CD8-positive, alpha-beta memory T cell (primary cell): Measurements from ENCODE around the gene FAM135A. TPM values are rescaled to one million over a fixed set of nuclear protein-coding genes. Genes with fewer than 3 reads are reported as not detected.
"Not testable (repeated sequence)": the region's sequence is repeated elsewhere in the genome, so short reads cannot be mapped to it uniquely, and the experiment has no call there.

Experiments used
- CTCF ChIA-PET: fragments of 350-600 bp; sonication (Branson Sonifier 250); formaldehyde crosslinking; loops from one replicate; lab custom pipeline; 2021; ENCODE audit warnings: antibody characterized with exemption; lab: Charles Lee
- POLR2A ChIA-PET: fragments of 350-600 bp; sonication (Branson Sonifier 250); formaldehyde crosslinking; loops from one replicate; lab custom pipeline; 2021; ENCODE audit warnings: antibody characterized with exemption; lab: Charles Lee
- DNase-seq, 5 donors: peaks; one replicate each; pipeline versions ENCODE4 v3.0.0 to v3.0.0-alpha.2; 2020 to 2022; ENCODE audit warnings: mixed read lengths in 1 of 5
- H3K27ac ChIP-seq: one replicate; pipeline ENCODE4 v1.7.0; 2013; ENCODE audit warnings: low read depth, mild to moderate bottlenecking, low read length, moderate library complexity
- H3K27me3 ChIP-seq: 2 replicates; pipeline ENCODE4 v1.7.0; 2013; ENCODE audit warnings: low read length, mild to moderate bottlenecking; ENCODE audit not compliant: insufficient read depth, poor library complexity, severe bottlenecking
- H3K36me3 ChIP-seq: 2 replicates; pipeline ENCODE4 v1.7.0; 2013; ENCODE audit warnings: mild to moderate bottlenecking, low read length, moderate library complexity; ENCODE audit not compliant: insufficient read depth
- H3K4me1 ChIP-seq: 2 replicates; pipeline ENCODE4 v1.7.0; 2013; ENCODE audit warnings: mild to moderate bottlenecking, low read length, moderate library complexity; ENCODE audit not compliant: insufficient read depth
- H3K4me3 ChIP-seq: 2 replicates; pipeline ENCODE4 v1.7.0; 2013; ENCODE audit warnings: mild to moderate bottlenecking, low read length
- H3K9me3 ChIP-seq: 2 replicates; pipeline ENCODE4 v1.7.0; 2013; ENCODE audit warnings: mild to moderate bottlenecking, low read length
- H3K27ac Mint-ChIP-seq, 8 donors: one replicate each; pipeline ENCODE4 v1.8.0; 2020 to 2021; ENCODE audit warnings: mixed read lengths in 8 of 8, mild to moderate bottlenecking in 6 of 8, inconsistent platforms in 3 of 8, moderate library complexity in 3 of 8
- H3K27me3 Mint-ChIP-seq, 2 donors: one replicate each; pipeline ENCODE4 v1.8.0; 2020 to 2021; ENCODE audit warnings: mixed read lengths in 2 of 2, mild to moderate bottlenecking in 1 of 2, moderate library complexity in 1 of 2
- H3K36me3 Mint-ChIP-seq, 3 donors: one replicate each; pipeline ENCODE4 v1.8.0; 2020 to 2021; ENCODE audit warnings: mixed read lengths in 3 of 3, inconsistent platforms in 1 of 3, mild to moderate bottlenecking in 1 of 3
- H3K4me1 Mint-ChIP-seq, 3 donors: one replicate each; pipeline ENCODE4 v1.8.0; 2020 to 2021; ENCODE audit warnings: mixed read lengths in 3 of 3, inconsistent platforms in 1 of 3, mild to moderate bottlenecking in 1 of 3
- H3K4me3 Mint-ChIP-seq, 7 donors: one replicate each; pipeline ENCODE4 v1.8.0; 2020 to 2021; ENCODE audit warnings: mixed read lengths in 7 of 7, mild to moderate bottlenecking in 6 of 7, moderate library complexity in 4 of 7, inconsistent platforms in 2 of 7
- H3K9me3 Mint-ChIP-seq, 5 donors: one replicate each; pipeline ENCODE4 v1.8.0; 2020 to 2022; ENCODE audit warnings: mixed read lengths in 5 of 5, mild to moderate bottlenecking in 3 of 5, moderate library complexity in 2 of 5, inconsistent platforms in 1 of 5
- polyA plus RNA-seq: library from polyadenylated mRNA; unstranded; fragments of 300-500 nt; fragmentation: Illumina TruSeq; gene quantifications from one replicate; pipeline ENCODE4 v1.2.3, GENCODE V29; 2021
- total RNA-seq, 2 experiments: library from RNA; stranded (reverse); gene quantifications; one replicate each; pipeline ENCODE4 v1.2.3, GENCODE V29; 2021

FAM135A gene
- total and polyA plus RNA-seq, 3 experiments from 2014 or later, result 3.0 to 5.8 (median 5.7) TPM

DNA sequence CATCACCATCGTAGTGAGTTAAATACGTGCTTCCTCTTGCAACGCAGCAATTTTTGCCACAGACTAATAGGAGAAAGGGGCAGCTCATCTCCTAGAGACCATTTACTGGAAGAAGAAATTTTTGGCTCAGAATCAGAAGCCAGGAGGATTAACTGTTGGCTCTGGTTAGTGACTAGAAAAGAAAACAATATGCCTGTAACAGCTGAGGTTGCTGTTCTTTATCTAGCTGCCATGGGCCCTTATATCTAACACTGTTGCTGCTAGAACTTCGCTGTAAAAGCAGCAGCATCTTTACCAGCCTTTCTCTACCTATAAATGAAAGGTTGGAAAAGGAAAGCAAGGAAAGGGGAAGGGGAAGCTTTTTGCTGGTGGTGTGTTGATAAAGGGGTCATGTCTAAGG, 65.9 kb downstream of the FAM135A start:
- Mint-ChIP-seq H3K27me3 (no peaks in the 10 kb centered on the region), H3K36me3 (peaks cover 19 to 42% (median 20%) of the 10 kb centered on the region in 3 donors), H3K4me1 (no peaks in the 10 kb centered on the region), H3K27ac (no peak overlapping the region), H3K9me3 (peaks cover 0 to 4% (median 0%) of the 10 kb centered on the region in 5 donors), H3K4me3 (no peak overlapping the region)
- ChIA-PET POLR2A (no interaction called here), CTCF (no interaction called here)
- no peak overlapping the region for H3K4me3 ChIP-seq
- no peaks in the 10 kb centered on the region for H3K36me3 ChIP-seq
- no peak overlapping the region for H3K27ac ChIP-seq
- H3K27me3 ChIP-seq, result no peaks in the 10 kb centered on the region
- no peak for DNase-seq
- no peaks in the 10 kb centered on the region for H3K4me1 ChIP-seq
- no peaks in the 10 kb centered on the region for H3K9me3 ChIP-seq

DNA sequence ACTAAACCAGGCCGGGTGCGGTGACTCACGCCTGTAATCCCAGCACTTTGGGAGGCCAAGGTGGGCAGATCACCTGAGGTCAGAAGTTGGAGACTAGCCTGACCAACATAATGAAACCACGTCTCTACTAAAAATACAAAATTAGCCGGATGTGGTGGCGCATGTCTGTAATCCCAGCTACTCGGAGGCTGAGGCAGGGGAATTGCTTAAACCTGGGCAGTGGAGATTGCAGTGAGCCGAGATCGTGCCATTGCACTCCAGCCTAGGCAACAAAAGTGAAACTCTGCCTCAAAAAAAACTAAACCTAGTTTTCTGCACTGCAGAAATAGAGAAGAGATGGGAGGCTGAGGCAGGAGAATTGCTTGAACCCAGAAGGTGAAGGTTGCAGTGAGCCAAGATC, 73.3 kb downstream of the FAM135A start:
- H3K4me1 Mint-ChIP-seq, H3K27ac Mint-ChIP-seq, H3K27me3 ChIP-seq, H3K4me3 ChIP-seq, H3K9me3 Mint-ChIP-seq, H3K4me1 ChIP-seq, H3K36me3 ChIP-seq, H3K27ac ChIP-seq, H3K9me3 ChIP-seq, H3K27me3 Mint-ChIP-seq, POLR2A ChIA-PET, CTCF ChIA-PET, DNase-seq: not testable (repeated sequence)
- peak overlapping the region in 1 of 7 donors; percentile 27 for H3K4me3 Mint-ChIP-seq
- H3K36me3 Mint-ChIP-seq, result peaks cover 0 to 20% (median 5%) of the 10 kb centered on the region in 3 donors

DNA sequence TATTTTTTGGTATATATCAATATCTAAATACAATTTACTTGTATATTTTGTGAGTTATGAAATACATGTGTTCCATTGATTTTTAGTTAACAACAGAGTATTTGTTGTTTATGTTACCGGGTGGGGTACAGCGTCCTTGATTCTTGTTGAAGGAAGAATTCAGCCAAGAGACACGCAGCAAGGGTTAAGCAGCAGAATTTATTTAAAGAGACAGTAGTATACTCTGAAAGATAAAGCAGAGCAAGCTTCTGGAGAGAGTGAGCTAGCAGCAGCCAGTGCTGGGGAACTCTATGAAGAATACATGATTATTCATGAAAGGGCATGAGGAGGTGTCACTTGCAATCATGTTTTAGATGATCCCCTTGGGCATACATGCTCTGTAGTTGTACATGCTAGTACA, 76.1 kb downstream of the FAM135A start:
- no peaks in the 10 kb centered on the region for H3K4me1 ChIP-seq
- CTCF ChIA-PET, result no interaction called here
- Mint-ChIP-seq H3K27me3 (no peaks in the 10 kb centered on the region), H3K9me3 (no peaks in the 10 kb centered on the region), H3K27ac (peak overlapping the region in 1 of 8 donors; percentile 48), H3K36me3 (peaks cover 0 to 7% (median 3%) of the 10 kb centered on the region in 3 donors), H3K4me1 (no peaks in the 10 kb centered on the region), H3K4me3 (no peak overlapping the region)
- DNase-seq, result no peak
- H3K27me3 ChIP-seq, result no peaks in the 10 kb centered on the region
- no peak overlapping the region for H3K27ac ChIP-seq
- H3K9me3 ChIP-seq, result no peaks in the 10 kb centered on the region
- no peaks in the 10 kb centered on the region for H3K36me3 ChIP-seq
- POLR2A ChIA-PET, result no interaction called here
- H3K4me3 ChIP-seq, result no peak overlapping the region

DNA sequence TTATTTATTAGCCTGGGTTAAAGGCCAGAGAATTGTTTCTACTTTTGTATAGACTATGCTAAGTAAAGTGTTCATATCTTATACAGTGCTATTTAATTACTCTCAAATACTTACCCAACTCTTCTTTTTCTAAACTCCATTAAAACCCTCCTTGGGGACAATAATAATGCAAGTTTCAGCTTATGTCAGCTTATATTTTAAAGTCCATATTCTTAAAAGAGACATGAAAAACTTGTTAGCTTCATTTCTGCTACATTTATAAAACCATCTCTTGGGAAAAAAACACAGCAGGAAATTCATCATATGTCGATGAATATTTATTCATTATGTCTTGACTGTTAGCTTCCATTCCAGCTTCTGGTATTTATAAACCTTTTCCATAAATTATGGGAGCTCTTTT, 81.5 kb downstream of the FAM135A start:
- Histone ChIP-seq H3K4me1 (no peaks in the 10 kb centered on the region), H3K9me3 (no peaks in the 10 kb centered on the region), H3K27ac (no peak overlapping the region), H3K4me3 (no peak overlapping the region), H3K36me3 (no peaks in the 10 kb centered on the region), H3K27me3 (no peaks in the 10 kb centered on the region)
- H3K4me3 Mint-ChIP-seq, result no peak overlapping the region
- no peaks in the 10 kb centered on the region for H3K27me3 Mint-ChIP-seq
- ChIA-PET POLR2A (no interaction called here), CTCF (no interaction called here)
- H3K4me1 Mint-ChIP-seq, result no peaks in the 10 kb centered on the region
- H3K9me3 Mint-ChIP-seq, result peaks cover 5 to 16% (median 9%) of the 10 kb centered on the region in 5 donors
- H3K36me3 Mint-ChIP-seq, result peaks cover 11 to 31% (median 20%) of the 10 kb centered on the region in 3 donors
- no peak for DNase-seq
- H3K27ac Mint-ChIP-seq, result no peak overlapping the region

DNA sequence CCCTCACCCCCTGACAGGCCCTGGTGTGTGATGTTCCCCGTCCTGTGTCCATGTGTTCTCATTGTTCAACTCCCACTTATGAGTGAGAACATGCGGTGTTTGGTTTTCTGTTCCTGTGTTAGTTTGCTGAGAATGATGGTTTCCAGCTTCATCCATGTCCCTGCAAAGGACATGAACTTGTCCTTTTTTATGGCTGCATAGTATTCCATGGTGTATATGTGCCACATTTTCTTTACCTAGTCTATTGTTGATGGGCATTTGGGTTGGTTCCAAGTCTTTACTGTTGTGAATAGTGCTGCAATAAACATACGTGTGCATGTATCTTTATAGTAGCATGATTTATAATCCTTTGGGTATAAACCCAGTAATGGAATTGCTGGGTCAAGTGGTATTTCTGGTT, 82.5 kb downstream of the FAM135A start:
- CTCF ChIA-PET, H3K27me3 Mint-ChIP-seq, H3K9me3 ChIP-seq, H3K27ac ChIP-seq, H3K4me3 ChIP-seq, H3K4me1 ChIP-seq, H3K4me3 Mint-ChIP-seq, POLR2A ChIA-PET, H3K4me1 Mint-ChIP-seq, H3K36me3 ChIP-seq, H3K27ac Mint-ChIP-seq, H3K27me3 ChIP-seq, DNase-seq: not testable (repeated sequence)
- peaks cover 8 to 16% (median 13%) of the 10 kb centered on the region in 5 donors for H3K9me3 Mint-ChIP-seq
- H3K36me3 Mint-ChIP-seq, result peaks cover 15 to 38% (median 24%) of the 10 kb centered on the region in 3 donors

DNA sequence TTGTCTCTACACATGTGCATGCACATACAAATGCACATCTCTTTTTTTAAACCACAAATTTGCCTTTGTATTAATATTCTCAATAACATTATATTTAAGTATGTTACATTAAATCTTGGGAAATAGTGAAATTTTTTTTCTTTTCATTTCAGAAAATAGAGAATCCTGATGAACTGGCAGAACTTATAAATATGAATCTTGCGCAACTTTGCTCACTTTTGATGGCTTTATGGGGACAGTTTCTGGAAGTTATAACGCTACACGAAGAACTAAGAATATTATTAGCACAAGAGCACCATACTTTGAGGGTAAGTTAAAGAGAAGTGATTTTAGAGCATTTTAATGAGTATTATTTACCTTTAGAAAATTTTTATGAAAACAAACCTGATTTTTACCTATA, 89.2 kb downstream of the FAM135A start:
- Histone ChIP-seq H3K9me3 (peaks cover 5% of the 10 kb centered on the region), H3K36me3 (peaks cover 6% of the 10 kb centered on the region), H3K27ac (no peak overlapping the region), H3K4me3 (no peak overlapping the region), H3K27me3 (no peaks in the 10 kb centered on the region), H3K4me1 (no peaks in the 10 kb centered on the region)
- Mint-ChIP-seq H3K27me3 (no peaks in the 10 kb centered on the region), H3K4me3 (no peak overlapping the region), H3K36me3 (peaks cover 32 to 67% (median 54%) of the 10 kb centered on the region in 3 donors), H3K27ac (no peak overlapping the region), H3K4me1 (no peaks in the 10 kb centered on the region), H3K9me3 (peaks cover 22 to 28% (median 23%) of the 10 kb centered on the region in 5 donors)
- CTCF ChIA-PET, result no interaction called here
- POLR2A ChIA-PET, result no interaction called here
- no peak for DNase-seq

DNA sequence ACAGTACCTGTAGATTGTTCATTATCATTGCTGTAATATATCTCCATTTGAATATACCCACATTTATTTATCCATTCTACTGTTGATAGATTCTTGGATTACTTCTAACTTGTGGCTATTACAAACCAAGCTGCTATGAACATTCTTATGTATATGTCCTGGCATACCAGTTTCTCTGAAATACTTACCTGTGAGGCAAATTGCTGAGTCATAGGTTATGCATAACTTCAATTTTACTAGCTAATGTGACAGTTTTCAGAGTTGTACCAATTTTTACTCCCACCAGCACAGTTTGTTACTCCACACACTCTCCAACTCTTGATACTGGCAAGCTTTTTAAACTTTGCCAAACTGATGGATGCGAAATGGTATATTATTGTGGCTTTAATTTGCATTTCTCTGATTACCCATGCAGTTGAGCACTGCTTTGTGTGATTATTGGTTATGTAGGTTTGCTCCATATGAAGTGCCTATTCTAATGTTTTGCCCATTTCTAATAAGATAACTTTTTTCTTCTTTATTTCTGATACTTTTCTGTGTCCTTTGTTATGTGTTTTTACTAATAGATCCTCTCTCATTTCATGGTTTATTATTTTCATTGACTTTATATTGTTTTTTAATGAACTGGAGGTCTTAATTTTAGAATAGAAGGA, 90.6 kb downstream of the FAM135A start:
- H3K4me1 Mint-ChIP-seq, result no peaks in the 10 kb centered on the region
- H3K9me3 ChIP-seq, result peaks cover 5% of the 10 kb centered on the region
- peaks cover 13 to 25% (median 18%) of the 10 kb centered on the region in 5 donors for H3K9me3 Mint-ChIP-seq
- ChIA-PET CTCF (no interaction called here), POLR2A (no interaction called here)
- H3K4me3 ChIP-seq, result no peak overlapping the region
- H3K4me3 Mint-ChIP-seq, result no peak overlapping the region
- H3K27ac Mint-ChIP-seq, result no peak overlapping the region
- no peak for DNase-seq
- no peak overlapping the region for H3K27ac ChIP-seq
- H3K36me3 Mint-ChIP-seq, result peaks cover 32 to 57% (median 44%) of the 10 kb centered on the region in 3 donors
- no peaks in the 10 kb centered on the region for H3K27me3 ChIP-seq
- no peaks in the 10 kb centered on the region for H3K4me1 ChIP-seq
- H3K27me3 Mint-ChIP-seq, result no peaks in the 10 kb centered on the region
- peaks cover 6% of the 10 kb centered on the region for H3K36me3 ChIP-seq

DNA sequence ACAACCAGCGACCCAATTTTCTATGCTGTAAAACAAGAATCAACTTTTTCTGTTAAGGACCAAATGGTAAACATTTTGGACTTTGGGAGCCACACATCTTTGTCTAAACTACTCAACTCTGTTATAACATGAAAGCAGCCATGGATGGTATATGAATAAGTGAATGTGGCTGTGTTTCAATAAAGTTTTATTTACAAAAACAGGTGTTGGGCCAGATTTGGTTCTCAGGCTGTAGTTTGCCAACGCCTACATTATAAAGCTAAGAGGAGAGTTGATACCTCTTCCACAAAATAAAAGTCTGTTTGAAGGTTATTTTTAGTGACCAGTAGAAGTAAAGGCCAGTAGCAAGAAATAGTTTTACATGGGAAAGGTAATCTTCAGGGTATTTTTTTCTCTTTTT, 93.0 kb downstream of the FAM135A start:
- H3K9me3 ChIP-seq, result peaks cover 5% of the 10 kb centered on the region
- Mint-ChIP-seq H3K4me3 (no peak overlapping the region), H3K27me3 (no peaks in the 10 kb centered on the region), H3K4me1 (no peaks in the 10 kb centered on the region), H3K36me3 (peaks cover 27 to 40% (median 34%) of the 10 kb centered on the region in 3 donors), H3K9me3 (peaks cover 8 to 15% (median 13%) of the 10 kb centered on the region in 5 donors), H3K27ac (no peak overlapping the region)
- H3K36me3 ChIP-seq, result peaks cover 6% of the 10 kb centered on the region
- POLR2A ChIA-PET, result no interaction called here
- H3K27me3 ChIP-seq, result no peaks in the 10 kb centered on the region
- H3K4me3 ChIP-seq, result no peak overlapping the region
- DNase-seq, result no peak
- no peaks in the 10 kb centered on the region for H3K4me1 ChIP-seq
- no peak overlapping the region for H3K27ac ChIP-seq
- CTCF ChIA-PET, result no interaction called here
